ENCODE results near the gene HTR1D. TPM values are rescaled to one million over a fixed set of nuclear protein-coding genes. Genes with fewer than 3 reads are reported as not detected.
"Not testable (repeated sequence)": the region's sequence is repeated elsewhere in the genome, so short reads cannot be mapped to it uniquely, and the experiment has no call there.

The HTR1D gene
- total and polyA plus RNA-seq, 3 experiments from 2014 or later, result not detected

DNA sequence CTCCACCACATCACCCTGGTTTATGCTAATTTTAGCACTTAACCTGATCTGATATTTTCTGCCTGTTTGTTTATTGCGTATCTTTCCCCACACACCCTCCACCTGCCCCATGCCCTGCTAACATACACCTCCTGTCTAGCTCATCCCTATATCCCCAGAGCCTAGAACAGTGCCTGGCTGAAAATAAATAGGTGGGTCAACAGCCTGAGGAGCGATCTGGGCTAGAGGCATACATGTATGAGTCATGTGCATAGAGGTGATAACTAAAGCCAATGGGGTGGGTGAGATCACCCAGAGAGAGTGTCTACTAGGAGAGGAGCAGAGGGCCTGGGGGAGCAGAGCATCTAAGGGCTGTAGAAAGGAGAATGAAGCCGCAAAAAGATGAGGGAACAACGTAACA lies 2.7 kb downstream of the HTR1D start:
- H3K27me3 ChIP-seq (ENCODE audit: insufficient read depth, low read length, poor library complexity, severe bottlenecking), result peaks cover 22% of the 10 kb centered on the region
- H3K4me1 Mint-ChIP-seq, result peaks cover 13 to 15% (median 15%) of the 10 kb centered on the region in 3 donors
- peak overlapping the region in 1 of 7 donors; percentile 62 for H3K4me3 Mint-ChIP-seq
- H3K36me3 Mint-ChIP-seq, result no peaks in the 10 kb centered on the region
- ChIA-PET POLR2A (no interaction called here), CTCF (no interaction called here)
- no peaks in the 10 kb centered on the region for H3K9me3 Mint-ChIP-seq
- no peaks in the 10 kb centered on the region for H3K36me3 ChIP-seq (ENCODE audit: insufficient read depth, low read length)
- no peaks in the 10 kb centered on the region for H3K9me3 ChIP-seq (ENCODE audit: low read length)
- no peak for DNase-seq
- no peak overlapping the region for H3K27ac ChIP-seq (ENCODE audit: low read depth, low read length)
- no peak overlapping the region for H3K4me3 ChIP-seq (ENCODE audit: low read length)
- H3K27ac Mint-ChIP-seq, result peak overlapping the region in 1 of 8 donors; percentile 3
- H3K4me1 ChIP-seq (ENCODE audit: insufficient read depth, low read length), result peaks cover 6% of the 10 kb centered on the region
- H3K27me3 Mint-ChIP-seq, result peaks cover 53 to 69% of the 10 kb centered on the region in 2 donors

DNA sequence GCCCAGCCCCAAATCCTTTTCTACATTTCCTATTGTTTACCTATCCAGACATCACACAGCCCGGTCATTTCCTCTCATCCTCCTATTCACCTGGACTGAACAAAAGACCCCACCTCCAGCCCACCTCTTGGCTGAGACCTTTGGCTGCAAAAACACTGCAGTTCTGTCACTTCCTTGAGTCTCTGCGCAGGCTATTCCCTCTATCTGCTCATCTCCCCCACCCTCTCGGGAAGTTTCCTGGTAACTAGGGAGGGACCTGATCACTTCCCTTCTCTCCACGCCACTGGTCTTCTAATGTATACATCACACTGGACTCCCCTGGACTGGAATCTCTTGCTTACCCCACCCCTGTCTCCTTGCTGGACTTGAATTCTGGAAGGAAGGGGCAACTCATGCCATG lies 5.3 kb downstream of the HTR1D start:
- peaks cover 35 to 48% of the 10 kb centered on the region in 2 donors for H3K27me3 Mint-ChIP-seq
- H3K4me3 ChIP-seq (ENCODE audit: low read length), result no peak overlapping the region
- H3K27ac ChIP-seq (ENCODE audit: low read depth, low read length), result no peak overlapping the region
- H3K36me3 Mint-ChIP-seq, result no peaks in the 10 kb centered on the region
- CTCF ChIA-PET, result no interaction called here
- no peaks in the 10 kb centered on the region for H3K9me3 Mint-ChIP-seq
- no peak overlapping the region for H3K4me3 Mint-ChIP-seq
- peaks cover 10 to 12% (median 11%) of the 10 kb centered on the region in 3 donors for H3K4me1 Mint-ChIP-seq
- no peak for DNase-seq
- H3K36me3 ChIP-seq (ENCODE audit: insufficient read depth, low read length), result no peaks in the 10 kb centered on the region
- H3K9me3 ChIP-seq (ENCODE audit: low read length), result no peaks in the 10 kb centered on the region
- POLR2A ChIA-PET, result interaction anchor here (0.6 kb wide), 1 partner anchor 77 kb away, joined by 7 read pairs; no protein-coding TSS in a partner anchor
- H3K27me3 ChIP-seq (ENCODE audit: insufficient read depth, low read length, poor library complexity, severe bottlenecking), result peaks cover 18% of the 10 kb centered on the region
- H3K4me1 ChIP-seq (ENCODE audit: insufficient read depth, low read length), result peaks cover 6% of the 10 kb centered on the region
- peak overlapping the region in 1 of 8 donors; percentile 4 for H3K27ac Mint-ChIP-seq

DNA sequence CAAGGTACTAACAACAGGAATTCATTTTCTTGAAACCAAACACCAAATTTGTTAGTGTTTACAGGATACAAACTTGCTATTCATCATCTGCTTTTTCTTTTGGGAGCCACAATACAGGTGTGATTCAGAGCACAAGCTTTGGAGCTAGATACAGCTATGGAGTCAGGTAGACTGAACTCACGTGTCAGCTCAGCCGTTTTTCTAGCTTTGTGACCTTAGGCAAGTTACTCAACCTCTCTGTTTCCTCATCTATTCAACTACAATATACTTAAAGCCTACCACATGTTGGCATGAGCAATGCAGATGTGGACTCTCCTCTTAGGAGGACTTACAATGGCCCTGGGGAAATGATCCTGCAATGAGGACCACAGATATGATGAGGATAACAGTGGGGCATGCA lies 6.3 kb downstream of the HTR1D start:
- no peak for DNase-seq
- Histone ChIP-seq H3K27ac (ENCODE audit: low read depth, low read length) (no peak overlapping the region), H3K36me3 (ENCODE audit: insufficient read depth, low read length) (no peaks in the 10 kb centered on the region), H3K4me1 (ENCODE audit: insufficient read depth, low read length) (no peaks in the 10 kb centered on the region), H3K4me3 (ENCODE audit: low read length) (no peak overlapping the region), H3K27me3 (ENCODE audit: insufficient read depth, low read length, poor library complexity, severe bottlenecking) (peaks cover 11% of the 10 kb centered on the region), H3K9me3 (ENCODE audit: low read length) (no peaks in the 10 kb centered on the region)
- Mint-ChIP-seq H3K9me3 (no peaks in the 10 kb centered on the region), H3K27me3 (peaks cover 30 to 48% of the 10 kb centered on the region in 2 donors), H3K27ac (no peak overlapping the region), H3K4me1 (peaks cover 6 to 9% (median 8%) of the 10 kb centered on the region in 3 donors), H3K4me3 (no peak overlapping the region), H3K36me3 (no peaks in the 10 kb centered on the region)
- ChIA-PET CTCF (interaction anchor here (0.8 kb wide), 1 partner anchor 11 kb away, joined by 3 read pairs; no protein-coding TSS in a partner anchor), POLR2A (interaction anchor here (0.7 kb wide), 1 partner anchor 35 kb away, joined by 3 read pairs; no protein-coding TSS in a partner anchor)

DNA sequence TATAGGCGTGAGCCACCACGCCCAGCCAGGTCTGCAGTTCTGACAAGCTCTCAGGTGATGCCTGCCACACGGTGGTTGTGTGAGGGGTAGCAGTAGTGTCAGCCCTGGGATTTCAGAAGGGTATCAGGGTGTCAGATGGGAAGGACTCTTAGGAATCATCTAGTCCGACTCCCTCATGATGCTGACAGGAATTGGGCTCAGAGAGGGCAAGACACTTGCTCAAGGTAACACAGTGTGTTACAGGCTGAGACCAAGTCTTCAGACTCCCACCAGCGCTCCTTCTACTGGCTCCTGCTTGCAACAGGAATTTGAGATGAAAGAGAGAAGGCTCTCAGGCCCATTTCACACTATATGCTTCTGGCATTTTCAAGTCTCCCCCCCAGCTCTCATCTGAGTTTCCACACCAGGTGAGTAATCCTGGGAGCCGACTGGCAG lies 6.9 kb downstream of the HTR1D start:
- no peak for DNase-seq
- H3K9me3 Mint-ChIP-seq, result no peaks in the 10 kb centered on the region
- peak overlapping the region in 2 of 8 donors; percentile 4 to 81 for H3K27ac Mint-ChIP-seq
- H3K4me1 ChIP-seq (ENCODE audit: insufficient read depth, low read length), result no peaks in the 10 kb centered on the region
- ChIA-PET CTCF (interaction anchor here (0.8 kb wide), 1 partner anchor 12 kb away, joined by 3 read pairs; no protein-coding TSS in a partner anchor), POLR2A (no interaction called here)
- peaks cover 24 to 46% of the 10 kb centered on the region in 2 donors for H3K27me3 Mint-ChIP-seq
- no peak overlapping the region for H3K4me3 ChIP-seq (ENCODE audit: low read length)
- peaks cover 5% of the 10 kb centered on the region for H3K27me3 ChIP-seq (ENCODE audit: insufficient read depth, low read length, poor library complexity, severe bottlenecking)
- H3K27ac ChIP-seq (ENCODE audit: low read depth, low read length), result no peak overlapping the region
- H3K9me3 ChIP-seq (ENCODE audit: low read length), result no peaks in the 10 kb centered on the region
- H3K36me3 Mint-ChIP-seq, result no peaks in the 10 kb centered on the region
- no peaks in the 10 kb centered on the region for H3K36me3 ChIP-seq (ENCODE audit: insufficient read depth, low read length)
- H3K4me1 Mint-ChIP-seq, result peaks cover 6 to 9% (median 8%) of the 10 kb centered on the region in 3 donors
- no peak overlapping the region for H3K4me3 Mint-ChIP-seq

DNA sequence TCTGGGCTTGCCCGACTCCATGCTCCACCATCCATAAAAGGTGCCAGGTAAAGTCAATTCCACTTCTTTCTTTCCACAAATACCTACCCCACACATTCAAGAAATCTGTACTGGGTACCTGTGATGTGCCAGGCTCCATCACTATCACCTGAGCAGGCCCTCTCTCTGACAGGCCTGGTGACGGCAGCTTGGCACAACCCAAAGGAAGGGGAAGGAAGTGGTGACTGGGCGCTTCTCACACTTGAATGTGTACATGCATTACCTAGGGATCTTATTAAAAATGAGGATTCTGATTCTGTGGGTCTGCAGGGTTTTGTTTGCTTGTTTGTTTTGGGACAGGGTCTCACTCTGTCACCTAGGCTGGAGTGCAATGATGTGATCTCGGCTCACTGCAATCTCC lies 7.5 kb downstream of the HTR1D start:
- Histone ChIP-seq H3K9me3 (ENCODE audit: low read length) (no peaks in the 10 kb centered on the region), H3K4me1 (ENCODE audit: insufficient read depth, low read length) (no peaks in the 10 kb centered on the region), H3K4me3 (ENCODE audit: low read length) (no peak overlapping the region), H3K27me3 (ENCODE audit: insufficient read depth, low read length, poor library complexity, severe bottlenecking) (peaks cover 4% of the 10 kb centered on the region), H3K27ac (ENCODE audit: low read depth, low read length) (no peak overlapping the region), H3K36me3 (ENCODE audit: insufficient read depth, low read length) (no peaks in the 10 kb centered on the region)
- Mint-ChIP-seq H3K4me1 (peaks cover 6 to 9% (median 8%) of the 10 kb centered on the region in 3 donors), H3K36me3 (no peaks in the 10 kb centered on the region), H3K9me3 (no peaks in the 10 kb centered on the region), H3K27ac (peak overlapping the region in 2 of 8 donors; percentile 52 to 81), H3K4me3 (no peak overlapping the region), H3K27me3 (peaks cover 21 to 46% of the 10 kb centered on the region in 2 donors)
- ChIA-PET CTCF (no interaction called here), POLR2A (no interaction called here)
- no peak for DNase-seq

DNA sequence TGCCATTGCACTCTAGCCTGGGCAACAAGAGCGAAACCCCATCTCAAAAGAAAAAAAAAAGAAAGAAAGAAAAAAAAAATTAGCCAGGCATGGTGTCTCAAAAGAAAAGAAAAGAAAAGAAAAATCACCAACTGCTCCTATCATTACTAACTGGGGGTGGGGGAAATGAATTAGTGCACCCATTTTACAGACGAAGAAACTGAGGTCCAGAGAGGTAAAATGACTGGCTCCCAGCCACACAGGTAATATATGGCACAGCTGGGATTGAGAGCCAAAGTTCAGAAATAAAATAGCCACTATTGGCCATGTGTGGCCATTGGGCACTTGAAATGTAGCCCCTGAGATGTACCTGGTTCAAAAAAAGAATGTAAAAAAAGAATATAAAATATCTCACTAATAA lies 8.8 kb downstream of the HTR1D start:
- no peak for DNase-seq
- Histone ChIP-seq H3K4me1 (ENCODE audit: insufficient read depth, low read length) (no peaks in the 10 kb centered on the region), H3K4me3 (ENCODE audit: low read length) (no peak overlapping the region), H3K27ac (ENCODE audit: low read depth, low read length) (no peak overlapping the region), H3K9me3 (ENCODE audit: low read length) (no peaks in the 10 kb centered on the region), H3K27me3 (ENCODE audit: insufficient read depth, low read length, poor library complexity, severe bottlenecking) (peaks cover under 1% of the 10 kb centered on the region), H3K36me3 (ENCODE audit: insufficient read depth, low read length) (no peaks in the 10 kb centered on the region)
- H3K36me3 Mint-ChIP-seq, result no peaks in the 10 kb centered on the region
- peaks cover 6 to 9% (median 8%) of the 10 kb centered on the region in 3 donors for H3K4me1 Mint-ChIP-seq
- CTCF ChIA-PET, result no interaction called here
- H3K27me3 Mint-ChIP-seq, result peaks cover 12 to 43% of the 10 kb centered on the region in 2 donors
- no peaks in the 10 kb centered on the region for H3K9me3 Mint-ChIP-seq
- POLR2A ChIA-PET, result no interaction called here
- H3K27ac Mint-ChIP-seq, result no peak overlapping the region
- no peak overlapping the region for H3K4me3 Mint-ChIP-seq

DNA sequence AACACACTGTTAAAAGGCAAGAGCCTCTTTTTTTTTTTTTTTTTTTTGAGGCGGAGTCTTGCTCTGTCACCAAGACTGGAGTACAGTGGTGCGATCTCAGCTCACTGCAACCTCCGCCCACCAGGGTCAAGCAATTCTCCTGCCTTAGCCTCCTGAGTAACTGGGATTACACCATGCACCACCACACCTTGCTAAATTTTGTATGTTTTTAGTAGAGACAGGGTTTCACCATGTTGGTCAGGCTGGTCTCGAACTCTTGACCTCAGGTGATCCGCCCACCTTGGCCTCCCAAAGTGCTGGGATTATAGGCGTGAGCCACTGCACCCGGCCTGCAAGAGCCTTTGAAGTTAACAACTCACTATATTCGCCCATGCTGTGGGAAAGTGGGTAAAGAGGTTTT lies 9.6 kb downstream of the HTR1D start:
- H3K4me1 ChIP-seq (ENCODE audit: insufficient read depth, low read length); CTCF ChIA-PET; H3K4me3 ChIP-seq (ENCODE audit: low read length); H3K9me3 Mint-ChIP-seq; H3K27ac ChIP-seq (ENCODE audit: low read depth, low read length); H3K4me1 Mint-ChIP-seq; H3K4me3 Mint-ChIP-seq; DNase-seq; H3K9me3 ChIP-seq (ENCODE audit: low read length); H3K36me3 Mint-ChIP-seq; H3K27ac Mint-ChIP-seq; H3K27me3 ChIP-seq (ENCODE audit: insufficient read depth, low read length, poor library complexity, severe bottlenecking); POLR2A ChIA-PET; H3K36me3 ChIP-seq (ENCODE audit: insufficient read depth, low read length): not testable (repeated sequence)
- peaks cover 8 to 37% of the 10 kb centered on the region in 2 donors for H3K27me3 Mint-ChIP-seq

DNA sequence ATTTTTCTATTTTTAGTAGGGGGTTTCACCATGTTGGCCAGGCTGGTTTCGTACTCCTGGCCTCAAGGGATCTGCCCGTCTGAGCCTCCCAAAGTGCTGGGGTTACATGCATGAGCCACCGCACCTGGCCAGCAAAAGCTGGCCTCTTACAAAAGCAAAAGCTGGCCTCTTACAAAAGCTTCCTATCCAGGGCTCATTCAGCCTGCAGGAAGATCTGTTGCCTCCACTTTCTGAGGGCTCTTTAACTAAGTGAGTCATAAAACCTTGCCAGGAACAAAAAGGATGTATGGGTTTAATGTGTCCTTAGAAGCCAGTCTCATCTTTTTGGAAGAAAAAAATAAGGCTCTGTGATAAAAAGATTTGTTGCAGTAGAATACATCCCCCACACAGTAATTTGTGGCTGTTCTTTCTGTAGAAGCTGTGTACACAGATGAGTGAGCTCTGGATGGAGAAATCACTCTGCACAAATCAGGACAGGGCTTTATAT lies 15.0 kb downstream of the HTR1D start:
- no peaks in the 10 kb centered on the region for H3K36me3 Mint-ChIP-seq
- H3K27me3 ChIP-seq (ENCODE audit: insufficient read depth, low read length, poor library complexity, severe bottlenecking), result no peaks in the 10 kb centered on the region
- no peaks in the 10 kb centered on the region for H3K4me1 Mint-ChIP-seq
- DNase-seq, result no peak
- no peaks in the 10 kb centered on the region for H3K9me3 Mint-ChIP-seq
- no peak overlapping the region for H3K27ac ChIP-seq (ENCODE audit: low read depth, low read length)
- no peak overlapping the region for H3K4me3 Mint-ChIP-seq
- H3K4me1 ChIP-seq (ENCODE audit: insufficient read depth, low read length), result no peaks in the 10 kb centered on the region
- POLR2A ChIA-PET, result no interaction called here
- CTCF ChIA-PET, result interaction anchor here (1.3 kb wide), 1 partner anchor 13 kb away, joined by 3 read pairs; no protein-coding TSS in a partner anchor
- no peaks in the 10 kb centered on the region for H3K36me3 ChIP-seq (ENCODE audit: insufficient read depth, low read length)
- H3K9me3 ChIP-seq (ENCODE audit: low read length), result no peaks in the 10 kb centered on the region
- H3K27me3 Mint-ChIP-seq, result peaks cover 0 to 33% of the 10 kb centered on the region in 2 donors
- no peak overlapping the region for H3K27ac Mint-ChIP-seq
- H3K4me3 ChIP-seq (ENCODE audit: low read length), result no peak overlapping the region
